ENCODE results near the gene FANCE. TPM values are rescaled to one million over a fixed set of nuclear protein-coding genes. Genes with fewer than 3 reads are reported as not detected.

Gene FANCE, protein sequence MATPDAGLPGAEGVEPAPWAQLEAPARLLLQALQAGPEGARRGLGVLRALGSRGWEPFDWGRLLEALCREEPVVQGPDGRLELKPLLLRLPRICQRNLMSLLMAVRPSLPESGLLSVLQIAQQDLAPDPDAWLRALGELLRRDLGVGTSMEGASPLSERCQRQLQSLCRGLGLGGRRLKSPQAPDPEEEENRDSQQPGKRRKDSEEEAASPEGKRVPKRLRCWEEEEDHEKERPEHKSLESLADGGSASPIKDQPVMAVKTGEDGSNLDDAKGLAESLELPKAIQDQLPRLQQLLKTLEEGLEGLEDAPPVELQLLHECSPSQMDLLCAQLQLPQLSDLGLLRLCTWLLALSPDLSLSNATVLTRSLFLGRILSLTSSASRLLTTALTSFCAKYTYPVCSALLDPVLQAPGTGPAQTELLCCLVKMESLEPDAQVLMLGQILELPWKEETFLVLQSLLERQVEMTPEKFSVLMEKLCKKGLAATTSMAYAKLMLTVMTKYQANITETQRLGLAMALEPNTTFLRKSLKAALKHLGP
- total RNA-seq (2022; extraction: Qiagen RNA extraction) = 3.1 to 4.1 TPM (median 3.4 TPM) in 5 replicates

DNA sequence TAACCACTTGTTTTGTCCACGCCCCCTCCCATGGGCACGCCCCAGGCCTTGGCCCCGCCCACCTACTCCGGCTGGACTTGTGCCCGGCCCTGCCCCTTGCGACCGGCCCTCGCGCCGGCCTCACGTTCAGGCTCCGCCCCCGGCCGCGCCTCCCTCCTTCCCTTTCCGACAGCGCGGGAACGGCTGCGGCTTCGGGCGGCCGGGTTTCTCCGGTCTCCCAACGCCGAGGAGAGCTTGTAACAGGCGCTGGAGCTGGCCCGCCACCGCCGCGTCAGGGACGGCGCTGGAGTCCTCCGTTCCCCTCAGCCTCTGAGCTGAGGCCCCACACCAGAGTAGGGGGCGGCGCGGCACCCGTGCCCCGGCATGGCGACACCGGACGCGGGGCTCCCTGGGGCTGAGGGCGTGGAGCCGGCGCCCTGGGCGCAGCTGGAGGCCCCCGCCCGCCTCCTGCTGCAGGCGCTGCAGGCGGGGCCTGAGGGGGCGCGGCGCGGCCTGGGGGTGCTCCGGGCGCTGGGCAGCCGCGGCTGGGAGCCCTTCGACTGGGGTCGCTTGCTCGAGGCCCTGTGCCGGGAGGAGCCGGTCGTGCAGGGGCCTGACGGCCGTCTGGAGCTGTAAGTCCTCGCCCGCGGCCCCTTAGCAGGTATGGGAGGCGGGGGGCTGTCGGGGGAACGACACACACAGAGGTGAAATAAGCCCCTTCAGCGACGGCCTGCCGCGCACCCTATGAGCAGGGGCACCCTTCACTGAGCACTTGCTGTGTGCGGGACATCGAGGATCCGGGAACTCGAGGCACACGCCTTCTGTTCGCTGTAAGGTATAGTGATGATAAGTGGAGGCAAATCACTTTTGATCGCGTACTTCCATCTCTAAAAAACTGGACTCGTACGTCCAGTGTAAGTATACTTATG is at the start of gene FANCE:
FANCE (plus strand) TSS at position 156 of the 908 bp plus-strand sequence; CDS start at position 364, 208 bp downstream.

DNA sequence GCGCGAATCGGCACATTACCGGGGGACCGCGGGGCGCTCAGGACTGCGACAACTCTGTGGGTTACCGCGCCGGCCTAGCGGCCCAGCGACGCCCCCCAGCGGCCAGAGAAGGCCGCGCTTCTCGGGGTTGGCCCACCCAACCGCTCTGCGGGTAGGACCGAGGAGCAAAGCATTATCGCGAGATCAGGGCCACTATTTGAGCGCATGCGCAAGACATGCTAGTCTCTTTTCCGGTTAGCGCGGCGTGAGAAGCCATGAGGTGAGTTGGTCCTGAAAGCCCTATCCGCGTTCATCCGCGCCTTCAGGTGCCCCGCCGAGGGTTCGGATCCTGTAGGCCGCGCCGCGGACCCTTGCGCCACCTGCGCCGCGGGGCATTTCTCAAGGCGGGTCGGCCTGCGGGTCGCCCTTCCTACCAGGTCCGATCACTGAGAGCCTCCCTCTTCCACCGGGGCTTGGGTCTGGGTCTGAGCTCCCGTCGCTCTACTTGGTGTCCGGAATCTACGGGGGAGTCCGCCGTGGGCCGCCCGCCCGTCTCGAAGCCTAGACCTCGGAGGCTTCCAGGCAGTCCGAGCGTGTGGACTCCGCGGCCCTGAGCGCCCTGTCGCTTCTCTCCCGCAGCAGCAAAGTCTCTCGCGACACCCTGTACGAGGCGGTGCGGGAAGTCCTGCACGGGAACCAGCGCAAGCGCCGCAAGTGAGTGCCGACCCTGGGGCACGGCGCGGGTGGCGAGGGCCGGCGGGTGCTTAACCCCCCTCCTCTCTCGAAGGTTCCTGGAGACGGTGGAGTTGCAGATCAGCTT is 16.2 kb downstream of the FANCE start, which contains the start of gene RPL10A:
RPL10A (plus strand) TSS at position 221 of the 799 bp plus-strand sequence; CDS start at position 255, 34 bp downstream.

GRCh38 chr6:35496841-35497570 is 44.9 kb downstream of the FANCE start, which contains the start of gene TEAD3:
TEAD3 (minus strand) TSS chr6:35497079.

DNA sequence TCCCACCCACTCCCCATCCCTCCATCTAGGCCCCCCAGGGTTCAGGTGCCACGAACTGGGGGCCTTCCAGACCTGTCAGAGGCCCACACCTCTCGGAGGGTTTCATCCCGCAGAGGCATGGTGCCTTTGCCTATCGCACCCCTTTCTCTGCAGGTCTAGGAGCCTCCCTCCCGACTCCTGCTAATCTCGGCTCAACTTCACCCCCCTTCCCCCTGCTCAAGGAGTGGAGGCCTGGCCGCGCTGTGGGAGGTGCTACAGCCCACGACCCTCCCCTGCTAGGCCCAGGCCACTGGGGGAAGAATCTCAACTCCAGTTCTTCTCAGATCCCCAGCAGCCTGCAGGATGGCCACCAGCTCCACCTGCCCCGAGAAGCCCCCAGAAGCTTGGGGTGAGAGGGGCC is 60.6 kb downstream of the FANCE start, which contains the start of gene TULP1:
TULP1 (minus strand) TSS at position 157 of the 400 bp plus-strand sequence; CDS start at position 119, 38 bp downstream.

Other genes with a start within 250 kb of the FANCE start
- gene SCUBE3, start 238.4 kb upstream of the FANCE start, total RNA-seq (2022; extraction: Qiagen RNA extraction) = 0.05 to 0.11 TPM (median 0.06 TPM) in 5 replicates
- 6.4 to 10.3 TPM (median 9.3 TPM) in 5 replicates for gene ZNF76, start 192.6 kb upstream of the FANCE start, total RNA-seq (2022; extraction: Qiagen RNA extraction)
- 0.05 to 0.06 TPM (median 0.06 TPM) in 3 of 5 replicates, not detected in the others for gene DEF6, start 154.5 kb upstream of the FANCE start, total RNA-seq (2022; extraction: Qiagen RNA extraction)
- gene PPARD, start 109.8 kb upstream of the FANCE start, total RNA-seq (2022; extraction: Qiagen RNA extraction) = 4.7 to 7.3 TPM (median 6.7 TPM) in 5 replicates
- 1,353 to 1,488 TPM (median 1,401 TPM) in 5 replicates for gene RPL10A, start 16.1 kb downstream of the FANCE start, total RNA-seq (2022; extraction: Qiagen RNA extraction)
- gene TEAD3, start 44.7 kb downstream of the FANCE start, total RNA-seq (2022; extraction: Qiagen RNA extraction) = 5.9 to 8.0 TPM (median 7.2 TPM) in 5 replicates
- not detected in 5 replicates for gene TULP1, start 60.6 kb downstream of the FANCE start, total RNA-seq (2022; extraction: Qiagen RNA extraction)
- 126 to 163 TPM (median 156 TPM) in 5 replicates for gene FKBP5, start 236.6 kb downstream of the FANCE start, total RNA-seq (2022; extraction: Qiagen RNA extraction)